SK-N-SH treated with all-trans-retinoic acid at 6 μM for 48 hours (cell line): Measurements from ENCODE around the gene ALB.

Experiments
- ATAC-seq: fragments of 200-7000 bp; cut with Tn5 transposase; 3 replicates; pipeline ENCODE4 v1.9.1; 2020; ENCODE audit warnings: mild to moderate bottlenecking, moderate library complexity
- ARNTL ChIP-seq: fragments of 450-650 bp; formaldehyde crosslinking; IDR thresholded peaks from 2 replicates; pipeline ENCODE4 v1.5.0; 2020; ENCODE audit warnings: low read depth, mild to moderate bottlenecking, moderate library complexity, borderline replicate concordance
- BACH2 ChIP-seq: fragments of 250-450 bp; sonication (Bioruptor Pico); IDR thresholded peaks from 2 replicates; pipeline ENCODE4 v1.9.0; 2021; ENCODE audit warnings: mild to moderate bottlenecking, borderline replicate concordance
- CSDC2 ChIP-seq: fragments of 250-450 bp; sonication (Bioruptor Pico); IDR thresholded peaks from 2 replicates; pipeline ENCODE4 v1.5.0; 2020; ENCODE audit warnings: mild to moderate bottlenecking, moderate library complexity
- ESRRG ChIP-seq: fragments of 250-450 bp; sonication (Bioruptor Pico); IDR thresholded peaks from 2 replicates; pipeline ENCODE4 v1.6.1; 2021; ENCODE audit warnings: mild to moderate bottlenecking
- GLIS3 ChIP-seq: fragments of 250-450 bp; sonication (Bioruptor Pico); IDR thresholded peaks from 2 replicates; pipeline ENCODE4 v1.5.0; 2020; ENCODE audit warnings: mild to moderate bottlenecking, moderate library complexity
- ISL1 ChIP-seq: fragments of 250-450 bp; sonication (Bioruptor Pico); IDR thresholded peaks from 2 replicates; pipeline ENCODE4 v2.1.2; 2022; ENCODE audit warnings: mild to moderate bottlenecking, moderate library complexity
- OSR1 ChIP-seq: fragments of 250-450 bp; sonication (Bioruptor Pico); IDR thresholded peaks from 2 replicates; pipeline ENCODE4 v1.8.0; 2022; ENCODE audit warnings: moderate library complexity, mild to moderate bottlenecking, inconsistent platforms
- PPARA ChIP-seq: fragments of 250-450 bp; sonication (Bioruptor Pico); IDR thresholded peaks from 2 replicates; pipeline ENCODE4 v1.5.0; 2020; ENCODE audit warnings: mild to moderate bottlenecking, borderline replicate concordance
- RARB ChIP-seq: fragments of 250-450 bp; sonication (Bioruptor Pico); IDR thresholded peaks from 2 replicates; pipeline ENCODE4 v1.8.0; 2021; ENCODE audit warnings: mild to moderate bottlenecking, moderate library complexity
- TCF4 ChIP-seq: fragments of 250-450 bp; sonication (Bioruptor Pico); IDR thresholded peaks from 2 replicates; pipeline ENCODE4 v1.8.0; 2021; ENCODE audit warnings: mild to moderate bottlenecking, moderate library complexity, borderline replicate concordance
- TOX ChIP-seq: fragments of 250-450 bp; sonication (Bioruptor Pico); IDR thresholded peaks from 2 replicates; pipeline ENCODE4 v1.8.0; 2021; ENCODE audit warnings: mild to moderate bottlenecking, moderate library complexity, borderline replicate concordance
- ZC3H10 ChIP-seq: fragments of 250-450 bp; sonication (Bioruptor Pico); IDR thresholded peaks from 2 replicates; pipeline ENCODE4 v1.5.1; 2021; ENCODE audit warnings: mild to moderate bottlenecking, moderate library complexity
- ZFP3 ChIP-seq: fragments of 250-450 bp; sonication (Bioruptor Pico); IDR thresholded peaks from 2 replicates; pipeline ENCODE4 v1.5.0; 2020; ENCODE audit warnings: mild to moderate bottlenecking, moderate library complexity
- ZFP30 ChIP-seq: fragments of 450-650 bp; formaldehyde crosslinking; IDR thresholded peaks from 2 replicates; pipeline ENCODE4 v1.5.0; 2022; ENCODE audit warnings: mild to moderate bottlenecking, moderate library complexity
- ZNF565 ChIP-seq: fragments of 450-650 bp; formaldehyde crosslinking; conservative IDR thresholded peaks from 2 replicates; pipeline ENCODE4 v1.5.0; 2020; ENCODE audit warnings: low read depth, mild to moderate bottlenecking, moderate library complexity
- ZNF70 ChIP-seq: fragments of 450-650 bp; formaldehyde crosslinking; IDR thresholded peaks from 2 replicates; pipeline ENCODE4 v1.5.0; 2020; ENCODE audit warnings: mild to moderate bottlenecking, moderate library complexity
- ZNF8 ChIP-seq: fragments of 450-650 bp; formaldehyde crosslinking; IDR thresholded peaks from 2 replicates; pipeline ENCODE4 v1.5.0; 2020; ENCODE audit warnings: mild to moderate bottlenecking, moderate library complexity
- TF ChIP-seq, protein P1 (sequence below): fragments of 250-450 bp; sonication (Bioruptor Pico); IDR thresholded peaks from 2 replicates; pipeline ENCODE4 v1.8.0; 2021; ENCODE audit warnings: low read depth, mild to moderate bottlenecking, moderate library complexity, borderline replicate concordance
- TF ChIP-seq, protein P2 (sequence below): fragments of 250-450 bp; sonication (Bioruptor Pico); IDR thresholded peaks from 2 replicates; pipeline ENCODE4 v1.5.1; 2021; ENCODE audit warnings: mild to moderate bottlenecking, moderate library complexity
- TF ChIP-seq, protein P3 (sequence below): fragments of 250-450 bp; sonication (Bioruptor Pico); IDR thresholded peaks from 2 replicates; pipeline ENCODE4 v1.5.0; 2020; ENCODE audit warnings: mild to moderate bottlenecking, moderate library complexity
- TF ChIP-seq, protein P4 (sequence below): fragments of 250-450 bp; sonication (Bioruptor Pico); IDR thresholded peaks from 2 replicates; pipeline ENCODE4 v1.5.1; 2020; ENCODE audit warnings: low read depth, mild to moderate bottlenecking, moderate library complexity

Gene ALB

DNA sequence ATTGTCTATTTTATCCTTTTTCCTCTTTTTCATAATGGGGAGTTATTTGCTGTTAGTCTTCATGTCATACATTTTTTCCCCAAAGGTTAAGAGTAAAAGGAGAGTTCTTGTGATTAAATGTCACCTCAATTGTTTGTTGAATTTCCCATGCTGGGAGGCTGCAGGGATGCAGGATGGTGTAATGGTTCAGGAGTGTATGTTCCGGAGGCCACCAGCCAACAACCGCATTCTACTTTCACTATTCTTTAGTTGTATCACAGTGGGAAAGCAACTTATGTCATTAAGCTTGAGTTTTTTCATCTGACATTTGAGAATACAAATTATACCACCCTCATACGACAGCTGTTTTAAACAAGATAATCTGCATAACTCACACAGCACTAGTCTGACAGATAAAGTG lies 47.3 kb downstream of the ALB start:
- TF ChIP-seq, protein P1, sequence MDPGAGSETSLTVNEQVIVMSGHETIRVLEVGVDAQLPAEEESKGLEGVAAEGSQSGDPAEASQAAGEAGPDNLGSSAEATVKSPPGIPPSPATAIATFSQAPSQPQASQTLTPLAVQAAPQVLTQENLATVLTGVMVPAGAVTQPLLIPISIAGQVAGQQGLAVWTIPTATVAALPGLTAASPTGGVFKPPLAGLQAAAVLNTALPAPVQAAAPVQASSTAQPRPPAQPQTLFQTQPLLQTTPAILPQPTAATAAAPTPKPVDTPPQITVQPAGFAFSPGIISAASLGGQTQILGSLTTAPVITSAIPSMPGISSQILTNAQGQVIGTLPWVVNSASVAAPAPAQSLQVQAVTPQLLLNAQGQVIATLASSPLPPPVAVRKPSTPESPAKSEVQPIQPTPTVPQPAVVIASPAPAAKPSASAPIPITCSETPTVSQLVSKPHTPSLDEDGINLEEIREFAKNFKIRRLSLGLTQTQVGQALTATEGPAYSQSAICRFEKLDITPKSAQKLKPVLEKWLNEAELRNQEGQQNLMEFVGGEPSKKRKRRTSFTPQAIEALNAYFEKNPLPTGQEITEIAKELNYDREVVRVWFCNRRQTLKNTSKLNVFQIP, result no peak
- TF ChIP-seq, protein P2, sequence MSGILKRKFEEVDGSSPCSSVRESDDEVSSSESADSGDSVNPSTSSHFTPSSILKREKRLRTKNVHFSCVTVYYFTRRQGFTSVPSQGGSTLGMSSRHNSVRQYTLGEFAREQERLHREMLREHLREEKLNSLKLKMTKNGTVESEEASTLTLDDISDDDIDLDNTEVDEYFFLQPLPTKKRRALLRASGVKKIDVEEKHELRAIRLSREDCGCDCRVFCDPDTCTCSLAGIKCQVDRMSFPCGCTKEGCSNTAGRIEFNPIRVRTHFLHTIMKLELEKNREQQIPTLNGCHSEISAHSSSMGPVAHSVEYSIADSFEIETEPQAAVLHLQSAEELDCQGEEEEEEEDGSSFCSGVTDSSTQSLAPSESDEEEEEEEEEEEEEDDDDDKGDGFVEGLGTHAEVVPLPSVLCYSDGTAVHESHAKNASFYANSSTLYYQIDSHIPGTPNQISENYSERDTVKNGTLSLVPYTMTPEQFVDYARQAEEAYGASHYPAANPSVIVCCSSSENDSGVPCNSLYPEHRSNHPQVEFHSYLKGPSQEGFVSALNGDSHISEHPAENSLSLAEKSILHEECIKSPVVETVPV (CRISPR knock-in tag), result no peak
- TF ChIP-seq, protein P3, sequence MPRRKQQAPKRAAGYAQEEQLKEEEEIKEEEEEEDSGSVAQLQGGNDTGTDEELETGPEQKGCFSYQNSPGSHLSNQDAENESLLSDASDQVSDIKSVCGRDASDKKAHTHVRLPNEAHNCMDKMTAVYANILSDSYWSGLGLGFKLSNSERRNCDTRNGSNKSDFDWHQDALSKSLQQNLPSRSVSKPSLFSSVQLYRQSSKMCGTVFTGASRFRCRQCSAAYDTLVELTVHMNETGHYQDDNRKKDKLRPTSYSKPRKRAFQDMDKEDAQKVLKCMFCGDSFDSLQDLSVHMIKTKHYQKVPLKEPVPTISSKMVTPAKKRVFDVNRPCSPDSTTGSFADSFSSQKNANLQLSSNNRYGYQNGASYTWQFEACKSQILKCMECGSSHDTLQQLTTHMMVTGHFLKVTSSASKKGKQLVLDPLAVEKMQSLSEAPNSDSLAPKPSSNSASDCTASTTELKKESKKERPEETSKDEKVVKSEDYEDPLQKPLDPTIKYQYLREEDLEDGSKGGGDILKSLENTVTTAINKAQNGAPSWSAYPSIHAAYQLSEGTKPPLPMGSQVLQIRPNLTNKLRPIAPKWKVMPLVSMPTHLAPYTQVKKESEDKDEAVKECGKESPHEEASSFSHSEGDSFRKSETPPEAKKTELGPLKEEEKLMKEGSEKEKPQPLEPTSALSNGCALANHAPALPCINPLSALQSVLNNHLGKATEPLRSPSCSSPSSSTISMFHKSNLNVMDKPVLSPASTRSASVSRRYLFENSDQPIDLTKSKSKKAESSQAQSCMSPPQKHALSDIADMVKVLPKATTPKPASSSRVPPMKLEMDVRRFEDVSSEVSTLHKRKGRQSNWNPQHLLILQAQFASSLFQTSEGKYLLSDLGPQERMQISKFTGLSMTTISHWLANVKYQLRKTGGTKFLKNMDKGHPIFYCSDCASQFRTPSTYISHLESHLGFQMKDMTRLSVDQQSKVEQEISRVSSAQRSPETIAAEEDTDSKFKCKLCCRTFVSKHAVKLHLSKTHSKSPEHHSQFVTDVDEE (CRISPR knock-in tag), result no peak
- TF ChIP-seq ESRRG (CRISPR knock-in tag) (no peak), TCF4 (CRISPR knock-in tag) (no peak), ZNF70 (no peak), ZC3H10 (CRISPR knock-in tag) (no peak), ZNF8 (CRISPR knock-in tag) (no peak), OSR1 (CRISPR knock-in tag) (no peak), ZNF565 (CRISPR knock-in tag) (no peak), BACH2 (CRISPR knock-in tag) (no peak), ZFP30 (CRISPR knock-in tag) (no peak), TOX (CRISPR knock-in tag) (no peak), ARNTL (CRISPR knock-in tag) (no peak), PPARA (CRISPR knock-in tag) (no peak), ZFP3 (CRISPR knock-in tag) (no peak)
- no peak for ATAC-seq

DNA sequence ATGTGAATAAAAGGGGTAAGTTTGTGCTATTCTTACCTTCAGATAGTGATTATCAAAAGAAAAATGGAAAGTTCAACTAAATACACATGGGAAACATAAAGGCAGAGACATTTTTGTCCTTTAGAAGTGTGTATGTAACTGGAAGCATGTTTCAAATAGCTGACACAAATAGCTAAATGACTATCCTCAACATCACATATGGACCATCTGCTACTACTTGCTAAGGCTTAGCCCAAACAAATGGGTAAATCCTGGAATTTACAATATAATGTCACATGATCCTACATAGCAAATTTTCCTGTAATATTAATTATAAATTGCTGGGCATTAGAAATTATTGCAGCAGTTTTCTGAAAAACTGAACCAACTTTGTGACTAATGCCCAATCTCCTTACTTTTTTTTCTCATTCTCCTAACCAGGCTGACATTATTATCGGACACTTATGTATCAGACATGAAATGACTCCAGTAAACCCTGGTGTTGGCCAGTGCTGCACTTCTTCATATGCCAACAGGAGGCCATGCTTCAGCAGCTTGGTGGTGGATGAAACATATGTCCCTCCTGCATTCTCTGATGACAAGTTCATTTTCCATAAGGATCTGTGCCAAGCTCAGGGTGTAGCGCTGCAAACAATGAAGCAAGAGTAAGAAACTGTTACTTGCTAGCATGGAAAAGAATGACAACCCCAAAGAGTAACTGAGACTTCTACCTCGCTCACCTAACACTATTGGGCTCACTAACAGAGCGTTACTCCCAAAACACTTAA lies 48.1 kb downstream of the ALB start:
- TF ChIP-seq TOX (CRISPR knock-in tag) (no peak), TCF4 (CRISPR knock-in tag) (no peak), ZFP30 (CRISPR knock-in tag) (no peak), PPARA (CRISPR knock-in tag) (no peak), ZNF565 (CRISPR knock-in tag) (no peak), ISL1 (CRISPR knock-in tag) (no peak), ZC3H10 (CRISPR knock-in tag) (no peak), RARB (CRISPR knock-in tag) (no peak), CSDC2 (CRISPR knock-in tag) (no peak), GLIS3 (no peak), ARNTL (CRISPR knock-in tag) (no peak), OSR1 (CRISPR knock-in tag) (no peak), BACH2 (CRISPR knock-in tag) (no peak), ESRRG (CRISPR knock-in tag) (no peak), ZNF8 (CRISPR knock-in tag) (no peak)
- TF ChIP-seq, protein P3 (CRISPR knock-in tag), result no peak
- TF ChIP-seq, protein P1, result no peak
- TF ChIP-seq, protein P4, sequence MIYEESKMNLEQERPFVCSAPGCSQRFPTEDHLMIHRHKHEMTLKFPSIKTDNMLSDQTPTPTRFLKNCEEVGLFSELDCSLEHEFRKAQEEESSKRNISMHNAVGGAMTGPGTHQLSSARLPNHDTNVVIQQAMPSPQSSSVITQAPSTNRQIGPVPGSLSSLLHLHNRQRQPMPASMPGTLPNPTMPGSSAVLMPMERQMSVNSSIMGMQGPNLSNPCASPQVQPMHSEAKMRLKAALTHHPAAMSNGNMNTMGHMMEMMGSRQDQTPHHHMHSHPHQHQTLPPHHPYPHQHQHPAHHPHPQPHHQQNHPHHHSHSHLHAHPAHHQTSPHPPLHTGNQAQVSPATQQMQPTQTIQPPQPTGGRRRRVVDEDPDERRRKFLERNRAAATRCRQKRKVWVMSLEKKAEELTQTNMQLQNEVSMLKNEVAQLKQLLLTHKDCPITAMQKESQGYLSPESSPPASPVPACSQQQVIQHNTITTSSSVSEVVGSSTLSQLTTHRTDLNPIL, result no peak
- TF ChIP-seq, all 23 proteins: peak for 0
- ATAC-seq, result no peak
